Measurements from ENCODE around the gene CUEDC1. TPM values are rescaled to one million over a fixed set of nuclear protein-coding genes. Genes with fewer than 3 reads are reported as not detected.

Gene CUEDC1
- total RNA-seq, 4 donors from 2014 or later = 17.1 to 25.7 (median 22.1) TPM

DNA sequence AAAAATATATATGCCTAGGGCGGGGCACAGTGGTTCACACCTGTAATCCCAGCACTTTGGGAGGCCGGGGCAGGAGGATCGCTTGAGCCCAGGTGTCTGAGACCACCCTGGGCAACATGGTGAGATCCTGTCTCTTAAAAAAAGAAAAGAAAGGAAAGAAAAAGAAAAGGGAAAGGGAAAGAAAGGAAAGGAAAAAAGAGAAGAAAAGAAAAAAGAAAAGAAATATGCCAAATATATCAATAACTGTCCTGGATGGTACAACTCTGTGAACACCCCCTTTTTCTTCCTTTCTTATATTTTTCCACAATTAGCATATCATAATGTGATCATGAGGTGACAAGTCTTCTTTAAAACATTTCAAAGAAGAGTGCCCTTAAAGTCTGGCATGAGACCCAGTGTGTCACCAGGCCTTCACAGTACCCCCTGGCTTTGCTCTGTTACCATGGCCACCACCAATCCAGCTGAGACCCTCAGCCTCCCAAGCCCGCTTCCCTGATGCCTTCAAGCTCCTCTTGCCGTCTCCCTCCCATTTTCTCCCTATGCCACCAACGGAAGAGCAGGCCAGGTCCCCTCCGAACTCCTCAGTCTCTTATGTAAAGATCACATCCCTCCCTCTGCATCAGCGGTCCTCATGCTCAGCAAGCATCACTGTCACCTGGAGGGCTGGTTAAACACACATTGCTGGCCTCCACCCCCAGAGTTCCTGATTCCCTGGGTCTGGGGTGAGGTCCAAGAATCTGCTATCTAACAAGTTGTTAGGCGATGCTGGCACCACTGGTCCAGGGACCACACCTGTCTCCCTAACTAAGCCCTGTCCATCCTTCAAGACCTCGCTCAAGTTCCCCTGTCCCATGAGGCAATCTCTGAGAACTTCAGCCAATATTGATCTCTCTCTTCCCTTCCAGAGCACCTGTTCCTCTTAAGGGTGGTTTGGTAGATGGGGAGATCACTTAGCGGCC is 44.5 kb downstream of the CUEDC1 start:
- TF ChIP-seq, protein P1, sequence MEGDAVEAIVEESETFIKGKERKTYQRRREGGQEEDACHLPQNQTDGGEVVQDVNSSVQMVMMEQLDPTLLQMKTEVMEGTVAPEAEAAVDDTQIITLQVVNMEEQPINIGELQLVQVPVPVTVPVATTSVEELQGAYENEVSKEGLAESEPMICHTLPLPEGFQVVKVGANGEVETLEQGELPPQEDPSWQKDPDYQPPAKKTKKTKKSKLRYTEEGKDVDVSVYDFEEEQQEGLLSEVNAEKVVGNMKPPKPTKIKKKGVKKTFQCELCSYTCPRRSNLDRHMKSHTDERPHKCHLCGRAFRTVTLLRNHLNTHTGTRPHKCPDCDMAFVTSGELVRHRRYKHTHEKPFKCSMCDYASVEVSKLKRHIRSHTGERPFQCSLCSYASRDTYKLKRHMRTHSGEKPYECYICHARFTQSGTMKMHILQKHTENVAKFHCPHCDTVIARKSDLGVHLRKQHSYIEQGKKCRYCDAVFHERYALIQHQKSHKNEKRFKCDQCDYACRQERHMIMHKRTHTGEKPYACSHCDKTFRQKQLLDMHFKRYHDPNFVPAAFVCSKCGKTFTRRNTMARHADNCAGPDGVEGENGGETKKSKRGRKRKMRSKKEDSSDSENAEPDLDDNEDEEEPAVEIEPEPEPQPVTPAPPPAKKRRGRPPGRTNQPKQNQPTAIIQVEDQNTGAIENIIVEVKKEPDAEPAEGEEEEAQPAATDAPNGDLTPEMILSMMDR (IDR thresholded peaks at IDR 0.05) = no peak
- ATAC-seq (ENCODE audit: low FRiP score) (no peak), DNase-seq (ENCODE audit: low spot score) (no peak)

DNA sequence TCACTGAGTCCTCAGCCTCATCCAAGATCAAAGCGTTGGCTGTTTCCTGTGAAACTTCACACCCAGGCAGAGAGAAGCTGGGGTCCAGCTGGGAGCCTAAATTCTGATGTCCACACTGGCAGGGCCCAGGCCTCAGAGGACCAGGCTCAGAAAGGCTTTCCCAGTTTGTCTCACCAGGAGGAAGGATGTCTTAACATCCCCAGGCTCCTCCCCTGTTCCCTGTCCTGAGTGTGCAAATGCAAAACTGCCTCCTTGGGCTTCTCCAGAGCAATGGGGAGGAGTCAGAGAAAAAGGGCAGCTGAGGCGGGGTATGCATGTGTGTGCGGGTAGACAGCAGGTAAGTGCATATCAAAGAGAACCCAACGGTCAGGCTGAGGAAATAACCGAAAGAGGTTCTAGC is 45.7 kb downstream of the CUEDC1 start:
- DNase-seq (ENCODE audit: low spot score) (no peak), ATAC-seq (ENCODE audit: low FRiP score) (no peak)
- TF ChIP-seq, protein P1 (IDR thresholded peaks at IDR 0.05) = no peak

DNA sequence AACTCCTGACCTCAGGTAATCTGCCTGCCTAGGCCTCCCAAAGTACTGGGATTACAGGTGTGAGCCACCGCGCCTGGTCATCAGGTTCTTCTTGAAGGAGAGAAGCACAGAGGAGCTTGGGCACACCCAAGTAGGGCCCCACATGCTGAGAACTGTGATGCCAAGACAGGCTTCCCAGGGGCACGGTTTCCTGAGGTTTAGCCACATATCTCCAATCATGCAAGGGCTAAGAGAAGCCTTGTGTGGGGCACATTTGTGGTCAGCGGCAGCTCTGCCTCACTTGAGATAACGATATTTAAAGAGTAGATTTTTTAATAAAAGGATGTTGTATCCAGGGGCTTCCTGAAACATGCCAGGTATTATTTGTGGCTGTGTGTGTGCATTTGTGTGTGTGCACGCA is 46.9 kb downstream of the CUEDC1 start:
- ATAC-seq (ENCODE audit: low FRiP score) = no peak

DNA sequence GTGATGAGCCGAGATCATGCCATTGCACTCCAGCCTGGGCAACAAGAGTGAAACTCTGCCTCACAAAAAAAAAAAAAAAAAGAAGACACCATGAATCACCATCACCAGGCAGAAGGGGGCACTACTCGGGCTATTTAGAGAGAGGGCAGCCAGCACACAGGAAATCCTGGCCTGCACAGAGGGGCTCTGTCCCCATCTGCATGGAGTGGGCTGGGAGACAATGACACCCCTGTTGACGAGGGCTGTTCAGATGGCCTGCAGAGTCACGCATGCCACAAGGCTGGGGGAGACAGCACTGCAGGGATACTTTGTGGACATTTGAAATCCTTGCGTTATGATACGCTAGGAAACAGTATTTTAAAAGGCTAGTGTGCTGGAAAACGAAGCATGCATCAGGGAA is 48.3 kb downstream of the CUEDC1 start:
- no peak for ATAC-seq (ENCODE audit: low FRiP score)
- no peak for DNase-seq (ENCODE audit: low spot score)
- TF ChIP-seq, protein P1 (IDR thresholded peaks at IDR 0.05) = no peak

More for the DNA sequence above, 46.9 kb downstream of the CUEDC1 start:
- DNase-seq (ENCODE audit: low spot score) = no peak
- TF ChIP-seq, protein P1 (IDR thresholded peaks at IDR 0.05) = no peak

DNA sequence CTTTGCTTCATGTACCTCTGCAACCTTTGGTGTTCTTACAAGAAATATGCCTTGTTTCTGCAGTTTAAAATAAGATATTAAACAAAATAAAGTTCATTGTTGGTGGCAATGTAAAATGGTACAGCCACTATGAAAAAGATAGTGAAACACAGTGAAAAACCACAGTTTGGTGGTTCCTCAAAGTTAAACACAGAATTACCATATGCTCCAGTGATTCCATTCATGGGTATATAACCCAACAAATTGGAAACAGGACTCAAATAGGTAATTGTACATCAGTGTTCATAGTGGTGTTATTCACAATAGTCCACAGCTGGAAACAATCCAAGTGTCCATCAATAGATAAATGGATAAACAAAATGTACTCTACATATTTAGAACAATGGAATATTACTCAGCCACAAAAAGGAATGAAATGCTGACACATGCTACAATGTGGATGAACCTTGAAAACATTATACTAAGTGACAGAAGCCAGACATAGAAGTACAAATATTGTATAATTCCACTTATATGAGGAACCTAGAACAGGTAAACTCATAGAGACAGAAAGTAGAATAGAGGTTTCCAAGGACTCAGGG is 49.2 kb downstream of the CUEDC1 start:
- ATAC-seq (ENCODE audit: low FRiP score) (no peak), DNase-seq (ENCODE audit: low spot score) (no peak)
- TF ChIP-seq, protein P1 (IDR thresholded peaks at IDR 0.05) = no peak

DNA sequence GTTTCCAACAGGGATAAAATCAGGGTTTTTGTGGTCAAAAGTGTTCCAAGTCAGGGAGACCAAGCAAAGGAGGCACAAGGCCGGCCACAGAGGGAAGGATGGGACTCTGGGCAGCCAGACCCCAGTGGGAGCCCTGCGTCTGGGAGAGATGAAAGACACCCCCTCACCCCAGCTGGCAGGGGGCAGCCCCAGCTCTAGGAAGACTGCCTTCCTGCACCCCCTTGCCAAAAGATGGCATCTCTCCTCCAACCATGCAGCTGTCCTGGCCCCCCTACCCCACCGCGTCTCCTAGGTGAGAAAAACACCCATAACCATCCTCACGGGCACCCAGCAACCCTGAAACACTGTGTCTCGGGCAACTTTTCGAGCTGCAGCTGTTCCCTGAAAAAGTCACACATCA is 51.3 kb downstream of the CUEDC1 start:
- ATAC-seq (ENCODE audit: low FRiP score) (no peak), DNase-seq (ENCODE audit: low spot score) (no peak)
- TF ChIP-seq, protein P1 (IDR thresholded peaks at IDR 0.05) = no peak

All from omental fat pad (tissue), 4 donors.